T1000 (cell line): Measurements from ENCODE around the gene KLHL29.

Experiments used
- DNase-seq: peaks from one replicate; lab custom pipeline; 2025; ENCODE audit warnings: mixed read lengths; lab: John Stamatoyannopoulos, UW

Gene KLHL29

DNA sequence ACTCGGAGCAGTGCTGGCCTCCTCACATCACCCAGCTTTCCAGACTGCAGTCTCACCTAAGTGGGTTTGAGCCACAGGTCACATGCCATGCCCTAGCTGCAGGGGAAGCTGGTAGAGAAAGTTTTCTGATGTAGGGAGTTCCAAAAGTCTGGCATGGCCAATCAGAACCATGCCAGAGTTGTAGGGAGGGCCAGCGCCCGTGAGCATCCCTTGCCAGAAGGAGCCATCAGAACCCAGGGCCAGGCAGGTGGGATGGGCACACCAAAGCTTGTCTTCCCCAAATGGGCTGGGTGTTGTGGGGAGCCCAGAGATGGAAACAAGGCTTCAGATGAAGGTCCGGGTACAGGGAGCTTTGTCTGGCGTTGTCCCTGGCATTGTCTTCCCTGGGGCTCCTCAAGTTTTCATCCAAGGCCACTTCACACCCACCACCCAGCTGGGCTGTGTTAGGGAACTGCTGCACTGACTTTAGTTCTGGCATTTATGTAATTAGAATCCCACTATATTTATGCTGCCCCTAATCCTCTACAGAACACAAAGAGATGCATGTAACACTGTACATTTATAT, 247.9 kb downstream of the KLHL29 start:
- no peak for DNase-seq

DNA sequence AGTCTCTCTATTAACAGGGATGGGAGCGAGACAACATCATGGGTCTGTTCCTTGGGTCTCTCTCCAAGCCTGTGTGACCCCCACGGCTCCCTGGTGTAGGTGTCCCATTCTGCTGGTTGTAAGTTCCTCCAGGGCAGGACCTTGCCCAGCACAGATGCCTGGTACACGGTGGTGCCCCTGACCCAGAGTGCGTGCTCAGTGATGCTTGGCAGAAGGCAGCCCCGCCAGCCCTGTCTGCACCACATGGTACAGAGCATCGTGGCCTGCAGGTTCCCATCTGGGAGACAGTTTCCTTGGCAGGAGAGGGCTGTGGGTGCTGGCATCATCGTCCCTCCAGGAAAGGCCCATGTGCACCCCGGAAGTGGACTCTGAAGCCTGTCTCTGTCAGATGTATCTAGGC, 249.0 kb downstream of the KLHL29 start:
- DNase-seq, result no peak

DNA sequence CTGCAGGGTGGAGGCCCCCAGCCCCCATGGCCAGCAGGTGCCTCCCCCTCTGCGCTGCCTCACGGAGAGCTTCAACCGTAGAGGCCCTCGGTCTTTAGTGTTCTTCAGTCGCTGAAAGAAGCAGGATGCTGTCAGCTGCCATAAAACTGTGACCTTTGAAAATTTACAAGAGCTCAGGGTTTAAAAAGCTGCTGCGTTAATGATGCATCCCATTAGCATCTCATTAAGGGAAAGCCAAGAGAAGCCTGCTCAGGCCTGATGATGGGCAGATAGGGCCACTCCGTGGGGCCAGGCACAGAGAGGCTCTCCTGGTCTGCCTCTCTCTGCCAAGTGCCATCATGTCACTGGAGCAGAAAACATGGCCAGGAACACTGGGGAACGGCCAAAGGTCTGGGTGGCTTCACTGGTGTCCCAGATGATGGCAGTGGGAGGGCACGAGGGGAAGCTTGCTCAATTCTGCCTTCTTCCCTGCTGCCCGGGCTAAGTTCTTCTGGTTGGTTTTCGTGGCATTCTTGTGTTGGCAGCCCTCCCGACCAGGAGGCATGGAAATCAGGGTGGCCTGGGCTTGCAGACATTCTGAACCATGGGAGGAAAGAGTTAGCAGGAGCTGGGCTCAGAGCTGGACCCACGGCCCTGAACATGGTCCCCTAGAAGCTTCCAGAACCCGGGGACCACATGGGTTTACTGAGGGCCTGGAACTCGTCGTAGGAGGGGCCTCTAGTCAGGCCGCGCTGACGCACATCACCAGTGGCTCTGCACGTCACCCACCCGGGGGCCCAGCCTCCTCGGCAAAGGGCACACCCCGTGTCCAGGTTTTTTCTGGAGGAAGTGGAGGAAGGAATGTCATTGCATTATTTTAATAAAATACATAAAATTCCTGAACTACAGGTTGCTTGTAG, 250.7 kb downstream of the KLHL29 start:
- no peak for DNase-seq

DNA sequence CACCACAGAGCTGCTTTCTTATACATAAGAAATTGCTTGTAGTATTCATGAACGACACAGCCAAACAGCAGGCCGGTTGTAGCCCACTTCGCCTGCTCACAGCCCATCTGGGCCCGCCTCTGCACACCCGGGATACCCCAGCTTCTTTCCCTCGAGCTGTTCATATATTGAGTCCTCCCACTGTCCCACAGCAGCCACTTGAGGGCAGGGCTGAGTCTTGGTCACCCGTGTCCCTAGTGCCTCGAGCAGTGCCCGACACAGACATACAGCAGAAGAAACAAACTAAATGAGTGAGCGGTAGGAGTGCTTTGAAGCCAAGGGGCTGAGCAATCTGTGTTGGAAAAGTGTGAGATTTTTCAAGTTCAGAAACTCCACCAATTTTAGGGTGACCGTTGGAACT, 251.4 kb downstream of the KLHL29 start:
- DNase-seq, result no peak

DNA sequence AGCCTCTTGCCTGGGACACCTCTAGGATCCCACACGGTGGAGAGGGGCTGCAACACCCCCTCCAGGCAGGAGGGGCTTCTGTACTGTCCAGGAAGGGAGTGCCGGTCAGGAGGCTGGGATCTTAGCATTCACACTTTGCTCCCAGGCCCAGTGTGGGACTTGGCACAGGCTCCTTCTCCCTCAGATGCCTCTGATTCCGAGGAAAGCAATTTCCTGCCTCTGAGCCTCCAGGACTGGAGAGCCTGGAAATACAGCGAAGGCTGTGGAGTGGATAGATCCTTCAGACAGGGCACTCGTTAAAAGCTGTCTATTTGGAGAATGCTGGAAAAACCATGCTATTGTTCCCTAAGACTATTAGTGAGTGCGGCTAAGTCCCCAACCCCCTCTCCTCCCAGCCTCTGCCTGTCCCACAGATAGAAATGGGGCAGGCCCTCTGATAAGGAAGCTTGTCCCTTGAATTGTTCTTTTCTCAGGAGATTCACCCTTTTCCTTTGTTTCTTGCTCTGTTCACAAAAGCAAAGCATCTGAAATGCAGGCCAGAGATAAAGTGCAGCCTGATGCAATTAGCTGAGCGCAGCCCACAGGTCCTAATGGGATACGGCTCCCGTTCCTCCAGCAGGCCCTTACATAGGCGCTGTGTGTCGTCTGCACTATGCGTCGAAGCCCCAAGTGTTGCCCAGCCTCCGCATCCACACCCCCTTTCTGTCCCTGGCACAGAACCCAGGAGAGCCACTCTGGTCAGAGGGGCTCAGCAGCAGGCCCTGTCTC, 252.2 kb downstream of the KLHL29 start:
- DNase-seq, result no peak

DNA sequence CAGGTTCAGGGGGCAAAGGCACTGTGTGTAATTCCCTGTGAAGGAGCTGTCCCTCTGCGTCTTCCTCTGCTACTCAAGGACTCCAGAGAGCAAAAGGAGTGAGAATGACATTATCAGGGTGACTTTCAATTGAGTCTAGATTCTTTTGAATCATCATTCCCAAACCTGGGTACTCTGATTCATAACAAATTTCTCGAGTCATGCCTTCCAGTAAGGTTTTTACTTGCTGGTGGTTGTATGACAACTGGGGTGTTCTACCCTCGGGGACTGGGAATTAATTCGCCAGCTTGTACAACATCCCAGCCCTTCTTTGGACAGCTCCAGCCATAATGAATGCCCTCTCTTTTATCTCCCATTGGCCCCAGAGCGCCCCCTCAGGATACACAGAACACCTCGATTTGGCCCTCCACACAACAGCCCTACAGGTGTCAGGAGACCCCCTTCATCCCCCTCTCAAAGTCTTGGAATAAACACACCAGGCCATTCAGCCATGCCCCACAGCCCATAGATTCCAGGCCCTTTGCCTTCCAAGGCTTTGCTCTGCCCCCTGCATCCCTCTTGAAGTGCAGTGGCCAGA, 254.5 kb downstream of the KLHL29 start:
- DNase-seq, result no peak

DNA sequence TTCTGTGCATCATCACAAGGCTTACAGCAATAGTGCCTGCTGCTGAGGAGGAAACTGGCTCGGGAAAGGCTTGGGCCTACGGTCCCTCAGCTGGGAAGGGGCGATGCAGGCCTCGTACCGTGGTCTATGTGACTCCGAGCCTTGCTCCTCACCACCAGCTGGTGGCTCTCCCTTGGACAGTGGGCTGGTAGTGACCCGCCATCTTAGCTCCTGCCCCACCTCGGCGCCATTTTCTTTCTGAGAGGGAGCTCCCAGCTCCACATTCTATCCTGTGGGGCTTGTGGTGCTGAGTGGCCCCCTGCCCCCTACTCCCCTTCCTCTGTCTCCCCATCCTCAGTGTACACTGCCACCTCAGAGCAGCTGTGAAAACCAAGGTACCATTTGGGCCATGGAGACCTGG, 255.7 kb downstream of the KLHL29 start:
- no peak for DNase-seq

DNA sequence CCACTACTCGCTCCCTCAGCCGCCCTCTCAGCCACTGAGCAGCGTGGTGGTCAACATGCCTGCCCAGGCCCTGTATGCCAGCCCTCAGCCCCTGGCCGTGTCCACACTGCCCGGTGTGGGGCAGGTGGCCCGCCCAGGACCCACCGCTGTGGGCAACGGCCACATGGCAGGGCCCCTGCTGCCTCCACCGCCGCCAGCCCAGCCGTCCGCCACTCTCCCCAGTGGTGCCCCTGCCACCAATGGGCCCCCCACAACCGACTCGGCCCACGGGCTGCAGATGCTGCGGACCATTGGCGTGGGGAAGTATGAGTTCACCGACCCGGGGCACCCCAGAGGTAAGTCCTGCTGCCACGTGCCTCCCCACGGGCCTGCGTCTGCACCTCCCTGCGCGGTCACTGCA, 257.5 kb downstream of the KLHL29 start:
- DNase-seq, result no peak

DNA sequence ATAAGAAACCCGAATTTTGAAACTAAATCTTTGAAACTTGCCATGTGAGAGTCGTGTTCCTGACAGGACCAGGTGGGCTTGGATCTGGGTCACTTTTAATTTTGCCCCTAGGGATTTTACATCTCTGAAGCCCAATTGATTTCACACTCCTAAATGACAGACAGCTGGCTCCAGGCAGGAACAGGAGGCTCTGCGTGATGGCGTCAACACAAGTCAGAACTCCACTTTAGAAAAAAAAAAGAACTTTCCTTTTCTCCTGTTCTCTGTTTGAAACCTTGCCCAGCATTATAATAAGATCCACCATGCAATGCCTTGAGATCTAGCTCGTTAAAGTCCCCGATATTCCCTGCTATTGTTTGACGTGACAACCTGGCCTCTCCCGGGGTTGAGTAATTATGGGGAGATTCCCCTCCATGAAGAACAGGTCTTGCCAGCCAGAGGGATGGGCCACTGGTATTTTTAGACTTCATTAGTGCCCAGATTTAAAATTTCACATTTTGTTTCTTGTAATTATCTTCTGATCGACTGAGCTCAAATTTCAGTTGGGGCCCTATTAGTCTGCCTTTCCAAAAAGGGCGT, 260.3 kb downstream of the KLHL29 start:
- no peak for DNase-seq

DNA sequence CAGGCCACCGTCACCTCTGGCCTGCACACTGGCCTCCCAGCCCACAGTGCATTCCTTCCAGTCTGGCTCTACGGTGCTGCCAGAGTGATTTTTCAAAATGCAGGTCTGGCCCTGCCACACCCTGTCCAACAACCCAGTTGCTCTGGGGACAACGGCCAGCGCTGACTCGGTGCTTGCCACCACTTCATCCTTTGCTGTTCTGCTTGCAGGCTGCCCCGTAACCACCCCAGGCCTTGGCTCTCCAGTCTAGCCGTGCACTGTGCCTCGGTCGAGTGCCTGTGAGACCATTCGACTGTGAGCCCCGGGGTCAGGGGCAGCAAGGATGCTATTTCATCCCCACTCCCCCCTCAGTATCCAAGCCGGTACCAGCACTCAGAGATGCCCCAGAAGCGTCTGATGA, 262.6 kb downstream of the KLHL29 start:
- no peak for DNase-seq

DNA sequence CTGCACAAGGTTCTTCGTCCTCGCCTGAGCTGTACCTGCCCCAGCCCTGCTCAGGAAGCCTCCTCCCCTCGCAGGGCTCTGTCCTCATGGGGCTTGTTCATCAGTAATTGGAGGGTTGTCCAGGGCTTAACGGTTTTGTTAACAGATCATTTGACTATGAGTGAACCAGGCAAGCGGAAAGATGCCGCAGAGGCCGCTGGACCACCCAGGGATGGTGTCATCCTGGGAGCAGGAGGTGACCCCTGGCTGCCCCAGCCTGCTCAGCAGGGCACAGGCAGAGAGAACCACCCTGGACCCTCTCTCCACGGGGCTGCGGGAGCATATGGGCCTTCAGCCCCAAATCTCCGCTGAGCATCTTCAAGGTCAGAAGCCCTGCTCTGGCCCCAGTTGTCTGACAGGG, 264.3 kb downstream of the KLHL29 start:
- DNase-seq, result no peak

DNA sequence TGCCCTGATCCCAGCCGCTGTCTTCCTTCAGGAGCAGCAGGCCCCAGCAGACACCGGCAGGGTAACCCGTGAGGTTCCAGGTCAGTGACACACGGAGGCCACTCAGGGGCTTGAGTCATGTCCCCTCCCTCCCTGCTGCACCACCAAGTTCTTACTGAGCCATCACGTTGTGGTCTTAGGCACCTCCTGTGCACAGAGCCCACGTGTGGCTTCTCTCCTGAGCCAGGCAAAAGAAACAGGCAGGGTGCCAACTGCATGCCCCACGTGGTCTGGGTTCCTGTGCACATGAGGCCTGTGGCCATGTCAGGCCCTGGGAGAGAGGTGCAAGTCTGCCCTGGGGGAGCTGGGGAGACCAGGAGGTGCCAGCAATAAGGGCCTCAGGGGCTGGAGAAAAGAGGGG, 264.8 kb downstream of the KLHL29 start:
- DNase-seq, result no peak

DNA sequence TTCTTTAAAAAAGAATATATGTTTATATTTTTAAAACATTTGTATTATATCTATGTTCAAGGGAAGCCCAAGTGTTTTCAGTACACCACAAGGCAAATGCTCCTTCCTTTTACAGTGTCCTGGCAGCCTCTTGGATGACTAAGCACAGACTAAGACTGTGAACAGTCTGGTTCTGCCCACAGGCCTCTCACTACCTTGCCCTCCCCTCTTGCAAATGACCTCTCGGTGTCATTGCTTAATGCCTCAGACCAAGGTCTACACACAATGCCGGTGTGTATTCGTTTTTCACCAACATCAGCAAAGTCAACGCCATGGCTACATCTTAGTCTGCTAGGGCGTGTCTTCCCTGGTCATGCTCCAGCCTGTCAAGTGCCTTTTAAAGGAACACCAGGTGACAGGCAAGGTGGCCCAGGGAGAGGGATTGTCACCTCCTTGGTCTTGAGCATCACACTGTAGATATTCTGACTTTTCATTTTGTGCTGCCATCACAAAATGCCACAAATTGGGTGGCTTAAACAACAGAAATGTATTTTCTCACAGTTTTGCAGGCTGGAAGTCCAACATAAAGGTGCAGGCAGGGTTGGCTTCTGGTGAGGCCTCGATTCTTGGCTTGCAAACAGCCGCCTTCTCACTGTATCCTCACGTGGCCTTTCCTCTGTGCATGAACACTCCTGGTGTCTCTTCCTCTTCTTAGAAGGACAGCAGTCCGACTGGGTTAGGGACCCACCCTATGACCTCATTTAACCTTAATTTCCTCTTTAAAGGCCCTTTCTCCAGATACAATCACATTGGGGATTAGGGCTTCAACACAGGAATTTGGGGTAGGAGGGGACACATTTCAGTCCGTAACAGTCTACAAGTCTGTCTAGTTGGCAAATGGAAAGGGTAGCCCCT, 266.5 kb downstream of the KLHL29 start:
- no peak for DNase-seq

DNA sequence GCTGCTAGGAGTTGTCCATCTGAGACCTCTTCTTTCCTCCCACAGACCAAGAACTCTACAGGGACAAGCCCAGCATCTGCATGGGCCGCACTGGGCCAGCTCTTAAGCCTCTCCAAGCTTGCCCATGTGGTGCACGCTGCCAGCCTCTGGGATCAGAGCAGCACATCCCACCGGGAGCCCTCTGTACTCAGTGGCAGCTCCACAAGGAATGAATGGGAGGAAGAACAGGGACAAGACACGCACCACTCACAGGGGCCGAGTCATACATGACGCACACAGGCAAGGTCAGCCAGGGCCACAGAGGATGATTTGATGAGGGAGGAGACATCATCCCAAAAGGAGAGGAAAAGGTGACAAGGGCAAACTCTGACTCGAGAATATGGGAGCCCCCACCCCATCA, 268.3 kb downstream of the KLHL29 start:
- DNase-seq, result no peak

DNA sequence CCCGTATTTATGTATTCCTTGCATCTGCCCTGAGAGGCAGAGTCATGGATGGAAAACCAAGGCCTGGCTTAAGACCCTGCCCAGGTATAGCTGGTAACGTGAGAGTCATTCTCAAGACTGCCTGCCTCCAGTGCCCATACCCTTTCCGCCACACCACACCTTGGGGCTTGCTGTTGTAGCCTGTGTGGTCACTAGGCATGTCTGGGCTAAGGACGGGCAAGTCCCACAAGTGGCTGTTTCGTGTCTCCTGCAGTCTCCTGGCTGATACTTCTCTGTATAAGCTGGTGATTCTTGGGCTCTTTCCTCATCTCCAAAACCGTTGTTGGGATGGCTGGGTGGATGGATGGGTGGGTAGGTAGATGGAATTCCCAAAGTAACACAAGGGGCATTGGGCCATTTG, 269.8 kb downstream of the KLHL29 start:
- no peak for DNase-seq

DNA sequence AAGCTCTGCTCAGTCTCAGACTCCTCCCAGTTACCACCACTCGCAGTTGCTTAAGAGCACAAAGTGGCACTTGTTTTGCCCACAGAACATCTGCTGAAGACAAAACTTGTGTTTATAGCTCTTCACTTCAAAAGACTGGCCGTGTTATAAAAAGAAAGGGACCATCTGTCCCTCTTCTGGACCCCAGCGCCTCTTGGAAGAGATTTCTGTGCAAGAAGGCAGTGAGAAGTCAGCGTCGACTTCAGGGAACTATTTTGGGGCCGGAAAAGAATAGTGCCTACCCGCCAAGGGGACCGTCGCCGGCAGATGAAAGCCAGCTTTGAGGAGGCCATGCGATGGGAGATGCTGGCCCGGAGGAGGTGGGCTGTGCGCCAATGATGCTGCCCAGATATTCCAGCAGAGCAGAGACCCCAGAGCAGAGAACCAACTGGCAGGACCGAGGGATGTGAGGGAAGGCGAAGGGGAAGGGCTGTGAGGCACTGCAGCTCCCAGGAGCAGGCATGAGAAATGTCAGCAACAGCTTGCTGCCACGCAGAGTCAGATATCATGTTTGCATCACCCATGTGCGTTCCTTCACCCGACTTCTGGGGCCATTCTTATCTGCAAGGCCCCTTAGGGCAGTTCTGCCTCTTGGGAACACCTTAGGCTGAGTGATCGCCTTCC, 271.1 kb downstream of the KLHL29 start:
- DNase-seq, result no peak

DNA sequence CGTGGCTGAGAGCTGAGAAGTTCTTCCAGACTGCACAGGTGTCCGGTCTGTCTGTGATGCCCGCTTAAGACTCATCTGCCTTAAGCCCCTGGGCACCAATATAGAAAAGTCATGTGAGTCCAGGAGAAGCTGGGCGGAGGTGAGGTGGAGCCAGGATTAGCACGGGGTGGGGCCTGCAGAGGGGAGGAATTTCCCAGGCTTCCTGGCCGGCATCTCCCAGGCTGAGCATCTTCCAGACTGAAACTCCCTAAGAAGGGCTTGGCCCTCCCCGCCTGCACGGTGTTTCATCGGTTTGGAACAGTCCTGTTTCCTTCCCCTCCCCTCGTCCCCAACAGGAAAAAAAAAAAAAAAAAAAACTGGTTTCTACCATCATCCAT, 271.6 kb downstream of the KLHL29 start:
- no peak for DNase-seq

DNA sequence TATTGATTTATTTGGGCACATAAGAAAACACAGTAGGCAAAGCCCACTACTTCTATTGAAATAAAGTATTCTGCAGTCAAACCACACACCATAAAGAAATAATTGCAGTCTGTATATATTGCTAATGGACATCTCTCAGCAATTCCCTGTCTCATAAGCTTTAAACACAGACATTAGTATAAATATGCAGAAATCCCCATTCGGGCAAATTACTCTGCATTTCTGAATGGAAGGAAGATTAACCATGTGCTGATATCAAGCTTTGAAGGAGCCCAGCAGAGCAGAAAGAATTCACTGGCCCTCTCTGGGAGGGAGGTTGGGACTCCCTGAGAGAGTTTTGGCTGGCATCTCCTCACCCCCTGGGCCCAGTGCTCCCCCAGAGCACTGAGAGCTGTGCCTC, 272.4 kb downstream of the KLHL29 start:
- DNase-seq, result no peak

DNA sequence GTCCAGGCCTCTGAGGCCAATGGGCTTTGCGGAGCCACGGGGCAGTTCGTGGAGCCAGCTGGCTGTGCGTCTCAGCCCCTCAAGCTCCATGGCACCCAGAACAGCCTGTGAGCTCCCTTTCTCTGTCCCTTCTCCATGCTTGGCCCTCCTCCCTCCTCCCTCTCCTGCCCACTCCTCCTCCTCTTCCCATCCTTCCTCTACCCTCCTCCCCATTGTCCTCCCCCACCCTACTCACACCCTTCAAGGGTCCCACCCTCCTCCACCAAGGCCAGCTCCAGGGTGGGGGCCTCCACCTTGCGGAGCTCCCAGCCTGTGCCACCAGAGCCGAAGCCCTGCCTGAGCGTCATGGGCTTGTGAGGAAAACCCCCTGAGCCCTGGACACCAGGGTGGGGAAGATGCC, 273.0 kb downstream of the KLHL29 start:
- DNase-seq, result no peak

DNA sequence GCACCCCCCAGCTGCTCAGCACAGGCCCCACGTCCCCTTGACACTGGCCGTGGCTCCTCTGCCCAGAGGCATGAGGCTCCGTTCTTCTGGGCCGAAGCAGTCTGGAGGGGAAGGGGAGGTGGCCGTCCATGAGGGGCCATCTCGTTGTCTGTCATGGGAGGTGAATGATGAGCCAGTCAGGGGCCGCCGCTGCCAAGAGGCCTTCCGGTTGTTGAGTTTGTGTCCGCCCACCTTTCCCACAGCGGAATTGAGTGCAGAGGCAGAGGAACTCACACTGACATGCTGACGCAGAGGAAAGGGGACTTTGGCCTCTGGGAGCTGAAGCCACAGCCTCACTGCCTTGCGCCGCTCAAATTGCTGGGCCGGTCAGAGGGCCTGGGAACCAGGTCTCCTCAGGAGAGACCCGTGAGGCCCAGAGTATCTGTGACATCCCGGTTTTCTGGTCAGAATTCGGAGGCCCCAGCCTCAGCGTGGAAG, 273.5 kb downstream of the KLHL29 start:
- no peak for DNase-seq

DNA sequence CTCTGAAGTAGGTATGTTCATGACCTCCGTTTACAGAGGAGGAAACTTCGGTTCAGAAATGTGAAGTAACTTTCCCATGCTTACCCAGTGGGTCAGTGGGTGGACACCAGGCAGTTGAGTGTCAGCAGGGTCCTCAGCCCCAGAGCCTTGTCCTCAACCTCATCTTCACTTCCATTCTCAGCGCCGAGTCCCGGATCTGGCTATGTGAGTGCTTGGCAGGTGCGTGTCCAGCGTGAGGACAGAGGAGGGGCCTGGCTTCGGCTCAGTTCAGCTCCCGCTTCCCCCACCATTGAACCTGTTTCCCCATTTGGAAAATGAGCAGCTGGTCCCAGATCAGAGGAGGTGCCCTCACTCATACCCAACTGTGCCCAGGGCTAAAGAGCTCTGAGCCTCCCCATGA, 274.3 kb downstream of the KLHL29 start:
- no peak for DNase-seq
